HepG2 (cell line): ENCODE results near the gene NUDT3. TPM values are rescaled to one million over a fixed set of nuclear protein-coding genes. Genes with fewer than 3 reads are reported as not detected.

Experiments used
- EP300 ChIP-seq, 3 experiments: sonication (generic) in 1 of 3; formaldehyde crosslinking in 1 of 3; IDR thresholded peaks; 2 replicates each; pipeline versions ENCODE4 v1.5.1 to v1.6.1; 2011 to 2020; ENCODE audit warnings: low read depth in 2 of 3, low read length in 2 of 3, borderline replicate concordance in 1 of 3, improper control_type of control experiment in 1 of 3, mild to moderate bottlenecking in 1 of 3, missing genetic modification reagents in 1 of 3, moderate library complexity in 1 of 3
- HINFP ChIP-seq: sonication (generic); formaldehyde crosslinking; IDR thresholded peaks from 2 replicates; pipeline ENCODE4 v1.4.0; 2020; ENCODE audit warnings: low read depth, mild to moderate bottlenecking, missing genetic modification reagents
- NCOA1 ChIP-seq: sonication (generic); formaldehyde crosslinking; IDR thresholded peaks from 2 replicates; pipeline ENCODE4 v1.9.0; 2021; ENCODE audit warnings: missing genetic modification reagents
- PRMT3 ChIP-seq: sonication (generic); formaldehyde crosslinking; IDR thresholded peaks from 2 replicates; pipeline ENCODE4 v1.8.1; 2022; ENCODE audit warnings: low read depth, mild to moderate bottlenecking, moderate library complexity, missing genetic modification reagents, borderline replicate concordance
- TGIF2 ChIP-seq: IDR thresholded peaks from 2 replicates; pipeline ENCODE4 v1.6.1; 2016; ENCODE audit warnings: control low read depth, missing compliant biosample characterization
- ZBTB2 ChIP-seq: sonication (generic); formaldehyde crosslinking; IDR thresholded peaks from 2 replicates; pipeline ENCODE4 v1.8.0; 2022; ENCODE audit warnings: low read depth, missing genetic modification reagents
- ZBTB25 ChIP-seq: IDR thresholded peaks from 2 replicates; pipeline ENCODE4 v1.6.1; 2018; ENCODE audit warnings: missing genetic modification reagents
- ZNF138 ChIP-seq: sonication (generic); formaldehyde crosslinking; IDR thresholded peaks from 2 replicates; pipeline ENCODE4 v1.5.0; 2020; ENCODE audit warnings: mild to moderate bottlenecking, low read depth, missing genetic modification reagents
- ZNF33A ChIP-seq: sonication (generic); formaldehyde crosslinking; IDR thresholded peaks from 2 replicates; pipeline ENCODE4 v1.5.1; 2020; ENCODE audit warnings: missing genetic modification reagents, mild to moderate bottlenecking, moderate library complexity, borderline replicate concordance
- ZNF33B ChIP-seq: sonication (generic); formaldehyde crosslinking; IDR thresholded peaks from 2 replicates; pipeline ENCODE4 v1.5.1; 2020; ENCODE audit warnings: mild to moderate bottlenecking, missing genetic modification reagents
- ZNF549 ChIP-seq: sonication (generic); formaldehyde crosslinking; IDR thresholded peaks from 2 replicates; pipeline ENCODE4 v1.5.0; 2020; ENCODE audit warnings: missing genetic modification reagents
- ZNF616 ChIP-seq: sonication (generic); formaldehyde crosslinking; IDR thresholded peaks from 2 replicates; pipeline ENCODE4 v1.5.0; 2020; ENCODE audit warnings: low read depth, mild to moderate bottlenecking, missing genetic modification reagents
- ZNF724P ChIP-seq: sonication (generic); formaldehyde crosslinking; IDR thresholded peaks from 2 replicates; pipeline ENCODE4 v1.8.0; 2022; ENCODE audit warnings: missing genetic modification reagents, borderline replicate concordance
- ZSCAN31 ChIP-seq: sonication (generic); formaldehyde crosslinking; IDR thresholded peaks from 2 replicates; pipeline ENCODE4 v1.5.0; 2020; ENCODE audit warnings: low read depth, mild to moderate bottlenecking, missing genetic modification reagents
- polyA plus RNA-seq, 8 experiments: library from polyadenylated mRNA; depleted of rRNA in 3 of 8; stranded (reverse) in 7 of 8; unstranded in 1 of 8; fragments of >200 nt; fragmentation: Illumina TruSeq in 4 of 8; extraction: Trizol in 4 of 8; gene quantifications; 2 replicates each; pipeline versions ENCODE4 v1.2.1 to v1.2.3, GENCODE V29; 2011 to 2016; ENCODE audit warnings: low read depth in 4 of 8, missing spikeins in 1 of 8, mixed read lengths in 1 of 8; ENCODE audit not compliant: insufficient read depth in 1 of 8
- total RNA-seq, 5 experiments: library from RNA; depleted of rRNA; stranded (reverse); fragments of >200 nt; fragmentation: Illumina TruSeq; extraction: Trizol; gene quantifications; 2 replicates each; pipeline ENCODE4 v1.2.3, GENCODE V29; 2016; ENCODE audit warnings: low read depth in 1 of 5
- TF ChIP-seq, protein P1 (sequence below): sonication (generic); formaldehyde crosslinking; IDR thresholded peaks from 2 replicates; pipeline ENCODE4 v1.4.0; 2020; ENCODE audit warnings: missing genetic modification reagents
- TF ChIP-seq, protein P2 (sequence below): sonication (generic); formaldehyde crosslinking; IDR thresholded peaks from 2 replicates; pipeline ENCODE4 v1.4.0; 2020; ENCODE audit warnings: missing genetic modification reagents

Gene NUDT3
- total and polyA plus RNA-seq, 2 of the 13 experiments (the other 11 are each of a cell fraction or from before 2014, with no cell fraction given), result 20.2 to 20.6 TPM

- peak; percentile 92; the same call in 1 of the 2 replicates for TF ChIP-seq TGIF2 (CRISPR knock-in tag)
- peak; percentile 93 for TF ChIP-seq ZBTB2
- TF ChIP-seq, protein P1, sequence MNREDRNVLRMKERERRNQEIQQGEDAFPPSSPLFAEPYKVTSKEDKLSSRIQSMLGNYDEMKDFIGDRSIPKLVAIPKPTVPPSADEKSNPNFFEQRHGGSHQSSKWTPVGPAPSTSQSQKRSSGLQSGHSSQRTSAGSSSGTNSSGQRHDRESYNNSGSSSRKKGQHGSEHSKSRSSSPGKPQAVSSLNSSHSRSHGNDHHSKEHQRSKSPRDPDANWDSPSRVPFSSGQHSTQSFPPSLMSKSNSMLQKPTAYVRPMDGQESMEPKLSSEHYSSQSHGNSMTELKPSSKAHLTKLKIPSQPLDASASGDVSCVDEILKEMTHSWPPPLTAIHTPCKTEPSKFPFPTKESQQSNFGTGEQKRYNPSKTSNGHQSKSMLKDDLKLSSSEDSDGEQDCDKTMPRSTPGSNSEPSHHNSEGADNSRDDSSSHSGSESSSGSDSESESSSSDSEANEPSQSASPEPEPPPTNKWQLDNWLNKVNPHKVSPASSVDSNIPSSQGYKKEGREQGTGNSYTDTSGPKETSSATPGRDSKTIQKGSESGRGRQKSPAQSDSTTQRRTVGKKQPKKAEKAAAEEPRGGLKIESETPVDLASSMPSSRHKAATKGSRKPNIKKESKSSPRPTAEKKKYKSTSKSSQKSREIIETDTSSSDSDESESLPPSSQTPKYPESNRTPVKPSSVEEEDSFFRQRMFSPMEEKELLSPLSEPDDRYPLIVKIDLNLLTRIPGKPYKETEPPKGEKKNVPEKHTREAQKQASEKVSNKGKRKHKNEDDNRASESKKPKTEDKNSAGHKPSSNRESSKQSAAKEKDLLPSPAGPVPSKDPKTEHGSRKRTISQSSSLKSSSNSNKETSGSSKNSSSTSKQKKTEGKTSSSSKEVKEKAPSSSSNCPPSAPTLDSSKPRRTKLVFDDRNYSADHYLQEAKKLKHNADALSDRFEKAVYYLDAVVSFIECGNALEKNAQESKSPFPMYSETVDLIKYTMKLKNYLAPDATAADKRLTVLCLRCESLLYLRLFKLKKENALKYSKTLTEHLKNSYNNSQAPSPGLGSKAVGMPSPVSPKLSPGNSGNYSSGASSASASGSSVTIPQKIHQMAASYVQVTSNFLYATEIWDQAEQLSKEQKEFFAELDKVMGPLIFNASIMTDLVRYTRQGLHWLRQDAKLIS (CRISPR knock-in tag), result no peak
- peak; percentile 92 for TF ChIP-seq ZNF33B (CRISPR knock-in tag)
- no peak for TF ChIP-seq ZNF549 (CRISPR knock-in tag)
- TF ChIP-seq ZBTB25 (CRISPR knock-in tag), result peak; percentile 76; the same call in 1 of the 2 replicates
- TF ChIP-seq ZNF616, result peak; percentile 99
- TF ChIP-seq PRMT3, result peak; percentile 99
- TF ChIP-seq, protein P2, sequence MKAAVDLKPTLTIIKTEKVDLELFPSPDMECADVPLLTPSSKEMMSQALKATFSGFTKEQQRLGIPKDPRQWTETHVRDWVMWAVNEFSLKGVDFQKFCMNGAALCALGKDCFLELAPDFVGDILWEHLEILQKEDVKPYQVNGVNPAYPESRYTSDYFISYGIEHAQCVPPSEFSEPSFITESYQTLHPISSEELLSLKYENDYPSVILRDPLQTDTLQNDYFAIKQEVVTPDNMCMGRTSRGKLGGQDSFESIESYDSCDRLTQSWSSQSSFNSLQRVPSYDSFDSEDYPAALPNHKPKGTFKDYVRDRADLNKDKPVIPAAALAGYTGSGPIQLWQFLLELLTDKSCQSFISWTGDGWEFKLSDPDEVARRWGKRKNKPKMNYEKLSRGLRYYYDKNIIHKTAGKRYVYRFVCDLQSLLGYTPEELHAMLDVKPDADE, result peak; percentile 99
- no peak for TF ChIP-seq ZNF33A
- peak; percentile 96 for TF ChIP-seq HINFP
- TF ChIP-seq NCOA1 (CRISPR knock-in tag), result no peak
- TF ChIP-seq EP300 (IDR thresholded peaks at IDR 0.05; ENCODE audit: low read depth in 2 of 2, low read length in 2 of 2), result peak; percentile 31 to 45; a peak in 1 of 4 replicates
- TF ChIP-seq EP300 (CRISPR knock-in tag; IDR thresholded peaks at IDR 0.05; ENCODE audit: borderline replicate concordance), result peak; percentile 35; the same call in 1 of the 2 replicates
- TF ChIP-seq ZSCAN31 (CRISPR knock-in tag), result peak; percentile 98
- TF ChIP-seq ZNF138 (CRISPR knock-in tag), result peak; percentile 99
- peak; percentile 98 for TF ChIP-seq ZNF724P
Observed at GRCh38 chr6:34237722-34238584, 154.5 kb downstream of the NUDT3 start (continued).
